ENCODE results near the gene CASTOR1.
"Not testable (repeated sequence)": the region's sequence is repeated elsewhere in the genome, so short reads cannot be mapped to it uniquely, and the experiment has no call there.

CASTOR1 gene

GRCh38 chr22:30289141-30289979 is at the start of gene CASTOR1:
Gene CASTOR1, minus strand, starts transcription at chr22:30289505. Its CDS starts 8 bp downstream, at chr22:30289497.
- peak; percentile 79 to 90 for DNase-seq (ENCODE audit: low read depth in 2 of 2)

- no peak for DNase-seq (ENCODE audit: low read depth in 2 of 2)
Measured at GRCh38 chr22:30338802-30339201, 49.5 kb upstream of the CASTOR1 start.

GRCh38 chr22:30338341-30338740 is 49.0 kb upstream of the CASTOR1 start:
- DNase-seq (ENCODE audit: low read depth in 2 of 2) = not testable (repeated sequence)

GRCh38 chr22:30337461-30337778 is 48.1 kb upstream of the CASTOR1 start:
- no peak for DNase-seq (ENCODE audit: low read depth in 2 of 2)

GRCh38 chr22:30336752-30337460 is 47.6 kb upstream of the CASTOR1 start:
- no peak for DNase-seq (ENCODE audit: low read depth in 2 of 2)

GRCh38 chr22:30335236-30335635 is 45.9 kb upstream of the CASTOR1 start:
- DNase-seq (ENCODE audit: low read depth in 2 of 2) = no peak

- no peak for DNase-seq (ENCODE audit: low read depth in 2 of 2)
Measured at GRCh38 chr22:30334646-30335045, 45.3 kb upstream of the CASTOR1 start.

GRCh38 chr22:30333707-30334087 is 44.4 kb upstream of the CASTOR1 start:
- DNase-seq (ENCODE audit: low read depth in 2 of 2) = no peak

GRCh38 chr22:30332994-30333706 is 43.8 kb upstream of the CASTOR1 start:
- no peak for DNase-seq (ENCODE audit: low read depth in 2 of 2)

GRCh38 chr22:30332551-30332950 is 43.2 kb upstream of the CASTOR1 start:
- no peak for DNase-seq (ENCODE audit: low read depth in 2 of 2)

- no peak for DNase-seq (ENCODE audit: low read depth in 2 of 2)
Measured at GRCh38 chr22:30328466-30329049, 39.3 kb upstream of the CASTOR1 start.

GRCh38 chr22:30327864-30328345 is 38.6 kb upstream of the CASTOR1 start:
- no peak for DNase-seq (ENCODE audit: low read depth in 2 of 2)

GRCh38 chr22:30326706-30327362 is 37.5 kb upstream of the CASTOR1 start, which contains the start of gene TBC1D10A:
Gene TBC1D10A, minus strand, starts transcription at chr22:30326941. Its CDS starts 60 bp downstream, at chr22:30326881.
- peak; percentile 88 to 94 for DNase-seq (ENCODE audit: low read depth in 2 of 2)

GRCh38 chr22:30326255-30326705 is 37.0 kb upstream of the CASTOR1 start:
- DNase-seq (ENCODE audit: low read depth in 2 of 2) = no peak

- DNase-seq (ENCODE audit: low read depth in 2 of 2) = no peak
Measured at GRCh38 chr22:30325724-30326254, 36.5 kb upstream of the CASTOR1 start.

GRCh38 chr22:30325065-30325720 is 35.9 kb upstream of the CASTOR1 start:
- DNase-seq (ENCODE audit: low read depth in 2 of 2) = no peak

GRCh38 chr22:30324014-30324730 is 34.9 kb upstream of the CASTOR1 start:
- DNase-seq (ENCODE audit: low read depth in 2 of 2) = no peak

- no peak for DNase-seq (ENCODE audit: low read depth in 2 of 2)
Measured at GRCh38 chr22:30323246-30323645, 33.9 kb upstream of the CASTOR1 start.

GRCh38 chr22:30321461-30321860 is 32.2 kb upstream of the CASTOR1 start:
- no peak for DNase-seq (ENCODE audit: low read depth in 2 of 2)
